Neural cell (in vitro differentiated cells): Measurements from ENCODE around the gene THRAP3. TPM values are rescaled to one million over a fixed set of nuclear protein-coding genes. Genes with fewer than 3 reads are reported as not detected.

ENCODE experiments used
- H2AFZ ChIP-seq: fragments of 200-600, 300-800 bp; sonication (generic), shearing (Covaris generic); 2 replicates; pipeline ENCODE4 v1.6.0; 2014; ENCODE audit warnings: low read depth, mild to moderate bottlenecking, antibody characterized with exemption, low read length, moderate library complexity
- H3F3A ChIP-seq: fragments of 200-600 bp; shearing (Covaris generic); 2 replicates; pipeline ENCODE4 v1.6.1; 2016; ENCODE audit warnings: mild to moderate bottlenecking, moderate library complexity, mixed read lengths, antibody characterized with exemption, low read length; ENCODE audit not compliant: insufficient read depth, poor library complexity, severe bottlenecking
- H3K27ac ChIP-seq: fragments of 200-600, 300-800 bp; sonication (generic), shearing (Covaris generic); 2 replicates; pipeline ENCODE4 v1.5.1; 2014; ENCODE audit warnings: mild to moderate bottlenecking, low read length, moderate library complexity
- H3K27me3 ChIP-seq: fragments of 300-800, 200-600 bp; sonication (generic), shearing (Covaris generic); 2 replicates; pipeline ENCODE4 v1.6.0; 2014; ENCODE audit warnings: mild to moderate bottlenecking, low read depth, low read length, moderate library complexity; ENCODE audit not compliant: insufficient read depth
- H3K36me3 ChIP-seq: fragments of 300-800, 200-600 bp; sonication (generic), shearing (Covaris generic); 2 replicates; pipeline ENCODE4 v1.5.1; 2014; ENCODE audit warnings: mild to moderate bottlenecking, antibody characterized with exemption, low read length, moderate library complexity; ENCODE audit not compliant: insufficient read depth
- H3K4me2 ChIP-seq: fragments of 300-800, 200-600 bp; sonication (generic), shearing (Covaris generic); 2 replicates; pipeline ENCODE4 v1.6.0; 2014; ENCODE audit warnings: mild to moderate bottlenecking, low read length
- H3K4me3 ChIP-seq: fragments of 300-800, 200-600 bp; sonication (generic), shearing (Covaris generic); 2 replicates; pipeline ENCODE4 v1.5.1; 2014; ENCODE audit warnings: mild to moderate bottlenecking, low read length, moderate library complexity
- H3K79me2 ChIP-seq: fragments of 200-600 bp; shearing (Covaris generic); replicated peaks from 2 replicates; pipeline ENCODE4 v1.6.0; 2014; ENCODE audit warnings: mild to moderate bottlenecking, low read length, moderate library complexity; ENCODE audit not compliant: insufficient read depth
- H3K9ac ChIP-seq: fragments of 300-800, 200-600 bp; sonication (generic), shearing (Covaris generic); 2 replicates; pipeline ENCODE4 v1.6.1; 2016; ENCODE audit warnings: mild to moderate bottlenecking, low read length, mixed read lengths
- H3K9me2 ChIP-seq: fragments of 200-600 bp; shearing (Covaris generic); 2 replicates; pipeline ENCODE4 v1.6.1; 2016; ENCODE audit warnings: mild to moderate bottlenecking, low read length, mixed read lengths; ENCODE audit not compliant: insufficient read depth
- H3K9me3 ChIP-seq: fragments of 200-600, 300-800 bp; sonication (generic), shearing (Covaris generic); 2 replicates; pipeline ENCODE4 v1.6.1; 2016; ENCODE audit warnings: mild to moderate bottlenecking, mixed run types, low read length, moderate library complexity, mixed read lengths
- H4K20me1 ChIP-seq: fragments of 200-600 bp; shearing (Covaris generic); 2 replicates; pipeline ENCODE4 v1.6.1; 2016; ENCODE audit warnings: mild to moderate bottlenecking, mixed run types; ENCODE audit not compliant: insufficient read depth
- EP300 ChIP-seq: fragments of 450-650 bp; conservative IDR thresholded peaks from 2 replicates; pipeline ENCODE4 v1.6.1; 2014; ENCODE audit warnings: antibody characterized with exemption, mild to moderate bottlenecking, moderate library complexity; ENCODE audit not compliant: poor library complexity, severe bottlenecking
- EZH2 ChIP-seq: fragments of 200-600, 300-800 bp; shearing (Covaris generic), sonication (generic); IDR thresholded peaks from 2 replicates; pipeline ENCODE4 v1.6.1; 2014; ENCODE audit warnings: antibody characterized with exemption, low read length, borderline replicate concordance, mild to moderate bottlenecking; ENCODE audit not compliant: insufficient read depth, poor library complexity, severe bottlenecking
- MXI1 ChIP-seq: fragments of 450-650 bp; conservative IDR thresholded peaks from 2 replicates; pipeline ENCODE4 v1.6.1; 2014; ENCODE audit warnings: antibody characterized with exemption, mild to moderate bottlenecking; ENCODE audit not compliant: poor library complexity, severe bottlenecking
- POLR2AphosphoS5 ChIP-seq: IDR thresholded peaks from 2 replicates; pipeline ENCODE4 v1.6.1; 2012
- RAD21 ChIP-seq: fragments of 450-650 bp; conservative IDR thresholded peaks from 2 replicates; pipeline ENCODE4 v1.6.1; 2014; ENCODE audit warnings: antibody characterized with exemption, mild to moderate bottlenecking, moderate library complexity
- SMC3 ChIP-seq: fragments of 450-650 bp; conservative IDR thresholded peaks from 2 replicates; pipeline ENCODE4 v1.6.1; 2014; ENCODE audit warnings: antibody characterized with exemption, mild to moderate bottlenecking, moderate library complexity; ENCODE audit not compliant: poor library complexity
- TAF1 ChIP-seq: IDR thresholded peaks from 2 replicates; pipeline ENCODE4 v1.6.1; 2012; ENCODE audit warnings: low read depth
- polyA plus RNA-seq: library from polyadenylated mRNA; depleted of rRNA; stranded (reverse); fragments of >200 nt; gene quantifications from 2 replicates; pipeline ENCODE4 v1.2.3, GENCODE V29; 2014
- TF ChIP-seq, protein P1 (sequence below): IDR thresholded peaks from 2 replicates; pipeline ENCODE4 v1.6.1; 2012; ENCODE audit warnings: borderline replicate concordance
- TF ChIP-seq, protein P2 (sequence below): fragments of 450-650 bp; IDR thresholded peaks from 2 replicates; pipeline ENCODE4 v1.5.1; 2014; ENCODE audit warnings: antibody characterized with exemption, mild to moderate bottlenecking, moderate library complexity; ENCODE audit not compliant: poor library complexity, severe bottlenecking

The THRAP3 gene
- polyA plus RNA-seq, 1 donor from 2014 or later = 54.4 TPM

DNA sequence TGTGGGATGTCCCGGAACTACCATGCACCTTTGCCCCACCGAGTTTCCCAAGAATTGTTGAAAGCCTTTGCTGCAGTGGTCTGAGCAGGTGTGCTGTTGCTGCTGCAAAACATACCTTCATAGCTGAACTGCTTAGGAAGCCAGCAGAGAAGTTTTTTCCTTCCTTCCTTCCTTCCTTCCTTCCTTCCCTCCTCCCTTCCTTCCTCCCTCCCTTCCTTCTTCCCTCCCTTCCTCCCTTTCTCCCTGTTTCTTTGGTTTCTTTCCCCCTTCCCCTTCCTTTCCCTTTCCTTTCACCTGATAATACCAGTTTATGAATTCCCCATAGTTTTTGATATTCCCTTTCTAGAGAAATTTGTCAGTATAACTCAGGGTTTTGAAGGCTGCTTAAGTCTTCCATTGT, 71.1 kb downstream of the THRAP3 start:
- no peaks in the 10 kb centered on the region for H3F3A ChIP-seq
- H3K79me2 ChIP-seq = no peaks in the 10 kb centered on the region
- no peaks in the 10 kb centered on the region for H3K9me3 ChIP-seq
- H3K27me3 ChIP-seq = no peaks in the 10 kb centered on the region
- H3K4me2 ChIP-seq = no peak overlapping the region
- TF ChIP-seq EP300 = no peak
- TF ChIP-seq, protein P1, sequence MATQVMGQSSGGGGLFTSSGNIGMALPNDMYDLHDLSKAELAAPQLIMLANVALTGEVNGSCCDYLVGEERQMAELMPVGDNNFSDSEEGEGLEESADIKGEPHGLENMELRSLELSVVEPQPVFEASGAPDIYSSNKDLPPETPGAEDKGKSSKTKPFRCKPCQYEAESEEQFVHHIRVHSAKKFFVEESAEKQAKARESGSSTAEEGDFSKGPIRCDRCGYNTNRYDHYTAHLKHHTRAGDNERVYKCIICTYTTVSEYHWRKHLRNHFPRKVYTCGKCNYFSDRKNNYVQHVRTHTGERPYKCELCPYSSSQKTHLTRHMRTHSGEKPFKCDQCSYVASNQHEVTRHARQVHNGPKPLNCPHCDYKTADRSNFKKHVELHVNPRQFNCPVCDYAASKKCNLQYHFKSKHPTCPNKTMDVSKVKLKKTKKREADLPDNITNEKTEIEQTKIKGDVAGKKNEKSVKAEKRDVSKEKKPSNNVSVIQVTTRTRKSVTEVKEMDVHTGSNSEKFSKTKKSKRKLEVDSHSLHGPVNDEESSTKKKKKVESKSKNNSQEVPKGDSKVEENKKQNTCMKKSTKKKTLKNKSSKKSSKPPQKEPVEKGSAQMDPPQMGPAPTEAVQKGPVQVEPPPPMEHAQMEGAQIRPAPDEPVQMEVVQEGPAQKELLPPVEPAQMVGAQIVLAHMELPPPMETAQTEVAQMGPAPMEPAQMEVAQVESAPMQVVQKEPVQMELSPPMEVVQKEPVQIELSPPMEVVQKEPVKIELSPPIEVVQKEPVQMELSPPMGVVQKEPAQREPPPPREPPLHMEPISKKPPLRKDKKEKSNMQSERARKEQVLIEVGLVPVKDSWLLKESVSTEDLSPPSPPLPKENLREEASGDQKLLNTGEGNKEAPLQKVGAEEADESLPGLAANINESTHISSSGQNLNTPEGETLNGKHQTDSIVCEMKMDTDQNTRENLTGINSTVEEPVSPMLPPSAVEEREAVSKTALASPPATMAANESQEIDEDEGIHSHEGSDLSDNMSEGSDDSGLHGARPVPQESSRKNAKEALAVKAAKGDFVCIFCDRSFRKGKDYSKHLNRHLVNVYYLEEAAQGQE = no peak
- TF ChIP-seq EZH2 = no peak
- H3K4me3 ChIP-seq = no peak overlapping the region
- no peak overlapping the region for H3K9ac ChIP-seq
- no peaks in the 10 kb centered on the region for H3K9me2 ChIP-seq
- no peak overlapping the region for H2AFZ ChIP-seq
- peaks cover 11% of the 10 kb centered on the region for H3K36me3 ChIP-seq
- H4K20me1 ChIP-seq = no peaks in the 10 kb centered on the region
- no peak overlapping the region for H3K27ac ChIP-seq

DNA sequence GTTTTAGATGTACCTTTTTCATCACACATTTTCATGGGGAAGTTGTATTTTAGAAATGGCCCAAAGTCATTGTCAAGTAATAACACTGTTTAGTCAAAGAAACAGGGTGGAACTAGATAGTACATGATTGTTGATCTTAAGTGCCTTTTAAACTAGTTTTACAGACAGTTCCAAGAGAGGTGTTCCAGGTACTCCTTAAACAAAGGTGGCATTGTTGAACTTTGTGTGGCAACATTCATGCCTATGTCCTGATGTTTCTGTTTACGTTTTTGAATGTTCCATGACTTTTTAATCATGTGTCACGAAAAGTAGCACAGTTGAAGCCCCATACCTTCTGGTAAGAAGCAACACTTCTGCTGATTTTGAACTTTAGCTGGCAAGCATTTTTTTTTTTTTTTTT, 72.8 kb downstream of the THRAP3 start:
- no peaks in the 10 kb centered on the region for H3K79me2 ChIP-seq
- TF ChIP-seq RAD21 = no peak
- TF ChIP-seq MXI1 = no peak
- TF ChIP-seq EZH2 = no peak
- TF ChIP-seq, protein P2, sequence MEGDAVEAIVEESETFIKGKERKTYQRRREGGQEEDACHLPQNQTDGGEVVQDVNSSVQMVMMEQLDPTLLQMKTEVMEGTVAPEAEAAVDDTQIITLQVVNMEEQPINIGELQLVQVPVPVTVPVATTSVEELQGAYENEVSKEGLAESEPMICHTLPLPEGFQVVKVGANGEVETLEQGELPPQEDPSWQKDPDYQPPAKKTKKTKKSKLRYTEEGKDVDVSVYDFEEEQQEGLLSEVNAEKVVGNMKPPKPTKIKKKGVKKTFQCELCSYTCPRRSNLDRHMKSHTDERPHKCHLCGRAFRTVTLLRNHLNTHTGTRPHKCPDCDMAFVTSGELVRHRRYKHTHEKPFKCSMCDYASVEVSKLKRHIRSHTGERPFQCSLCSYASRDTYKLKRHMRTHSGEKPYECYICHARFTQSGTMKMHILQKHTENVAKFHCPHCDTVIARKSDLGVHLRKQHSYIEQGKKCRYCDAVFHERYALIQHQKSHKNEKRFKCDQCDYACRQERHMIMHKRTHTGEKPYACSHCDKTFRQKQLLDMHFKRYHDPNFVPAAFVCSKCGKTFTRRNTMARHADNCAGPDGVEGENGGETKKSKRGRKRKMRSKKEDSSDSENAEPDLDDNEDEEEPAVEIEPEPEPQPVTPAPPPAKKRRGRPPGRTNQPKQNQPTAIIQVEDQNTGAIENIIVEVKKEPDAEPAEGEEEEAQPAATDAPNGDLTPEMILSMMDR = no peak
- TF ChIP-seq TAF1 = no peak
- TF ChIP-seq, protein P1 = no peak
- TF ChIP-seq EP300 = no peak
- TF ChIP-seq POLR2AphosphoS5 = no peak
- TF ChIP-seq SMC3 = no peak
- no peaks in the 10 kb centered on the region for H3K9me3 ChIP-seq
- no peaks in the 10 kb centered on the region for H3F3A ChIP-seq
- no peak overlapping the region for H3K4me2 ChIP-seq
- H3K27me3 ChIP-seq = no peaks in the 10 kb centered on the region
- H4K20me1 ChIP-seq = no peaks in the 10 kb centered on the region
- H3K9me2 ChIP-seq = no peaks in the 10 kb centered on the region
- H3K4me3 ChIP-seq = no peak overlapping the region
- H3K36me3 ChIP-seq = peaks cover 6% of the 10 kb centered on the region
- H3K9ac ChIP-seq = no peak overlapping the region
- no peak overlapping the region for H3K27ac ChIP-seq
- H2AFZ ChIP-seq = no peak overlapping the region
